Measurements from ENCODE around the gene SLC35F1.

The SLC35F1 gene

DNA sequence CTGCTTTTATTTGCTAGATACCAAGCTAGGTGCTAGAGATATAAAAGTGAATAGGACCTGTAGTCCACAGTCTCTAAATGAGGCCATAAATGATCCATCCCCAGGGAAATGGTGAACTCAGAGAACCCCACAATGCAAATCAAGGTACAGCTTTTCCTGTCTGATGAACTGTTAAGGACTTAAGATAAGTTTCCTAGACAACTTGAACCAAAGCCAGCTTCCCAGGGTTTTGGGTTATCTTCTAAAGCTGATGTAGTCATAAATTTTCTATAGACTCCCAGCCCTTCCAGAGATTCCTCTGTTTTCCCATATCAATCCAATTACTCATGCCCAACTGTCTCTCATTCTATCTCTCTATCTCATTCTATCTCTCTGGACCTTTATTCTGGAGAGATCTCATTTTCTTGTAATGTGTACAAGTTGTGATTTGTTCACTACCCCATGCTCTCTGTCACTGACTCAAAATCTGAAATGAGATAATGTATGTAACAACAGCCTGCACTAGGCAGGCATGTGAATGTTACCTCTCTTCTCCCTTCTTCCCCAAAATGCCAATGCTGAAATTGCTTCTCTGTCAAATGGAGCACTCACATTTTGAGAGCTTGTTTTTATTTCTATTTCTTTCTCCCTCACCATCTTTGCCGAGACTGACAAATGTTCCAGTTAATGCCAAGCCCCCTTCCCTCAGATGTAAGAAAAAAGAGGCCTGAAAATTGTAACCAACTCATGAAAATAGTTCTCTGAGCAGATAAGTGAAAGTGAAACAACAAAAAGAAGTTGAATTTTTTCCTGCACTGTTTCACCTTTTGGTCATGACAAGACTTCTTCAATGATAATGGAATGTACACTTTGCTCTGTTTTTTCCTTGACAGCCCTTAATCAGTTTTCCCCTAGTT is 279.9 kb downstream of the SLC35F1 start:
- no peak for DNase-seq (ENCODE audit: low read depth in 2 of 2, low spot score in 1 of 2)

DNA sequence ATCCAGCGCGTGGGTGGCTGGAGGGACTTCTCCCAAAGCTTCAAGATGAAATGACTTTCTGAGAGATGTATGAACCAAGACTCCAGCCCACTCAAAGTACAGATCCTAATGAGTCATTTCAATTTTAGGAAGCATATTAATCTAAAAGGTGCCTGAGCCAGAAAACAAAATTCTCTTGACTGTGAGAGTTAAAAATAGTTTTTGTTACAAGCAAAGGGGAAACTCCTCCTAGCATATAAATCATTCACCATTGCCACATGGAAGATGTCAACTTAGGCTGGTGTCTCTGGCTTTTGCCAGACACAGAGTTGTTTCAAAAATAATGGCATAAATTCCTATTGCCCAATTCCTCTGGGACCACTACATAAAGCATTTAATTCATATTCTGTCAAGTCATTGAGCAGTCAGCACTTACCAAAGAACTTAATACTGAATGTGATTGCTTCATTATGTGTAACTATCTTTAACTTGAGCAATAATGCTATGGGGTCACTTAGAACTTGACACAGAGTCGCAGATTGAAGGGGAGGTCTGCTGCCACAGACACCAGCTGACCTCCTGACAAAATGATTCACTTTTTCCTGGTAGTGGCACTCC is 280.6 kb downstream of the SLC35F1 start:
- DNase-seq (ENCODE audit: low read depth in 2 of 2, low spot score in 1 of 2): no peak

DNA sequence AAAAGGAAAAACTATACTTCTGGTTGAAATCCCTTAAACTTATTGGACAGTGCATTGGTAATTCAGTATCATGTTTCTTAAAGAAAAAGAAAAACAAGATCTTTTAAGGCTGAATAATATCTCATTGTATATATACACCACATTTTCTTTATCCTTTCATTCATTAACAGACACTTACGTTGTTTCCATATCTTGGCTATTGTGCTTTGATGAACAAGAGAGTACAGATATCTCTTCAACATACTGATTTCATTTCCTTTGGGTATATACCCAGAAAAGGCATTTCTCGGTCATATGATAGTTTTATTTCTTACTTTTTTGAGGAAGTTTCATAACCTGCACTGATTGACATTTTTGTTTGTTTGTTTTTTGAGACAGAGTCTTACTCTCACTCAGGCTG is 281.5 kb downstream of the SLC35F1 start:
- no peak for DNase-seq (ENCODE audit: low read depth in 2 of 2, low spot score in 1 of 2)

DNA sequence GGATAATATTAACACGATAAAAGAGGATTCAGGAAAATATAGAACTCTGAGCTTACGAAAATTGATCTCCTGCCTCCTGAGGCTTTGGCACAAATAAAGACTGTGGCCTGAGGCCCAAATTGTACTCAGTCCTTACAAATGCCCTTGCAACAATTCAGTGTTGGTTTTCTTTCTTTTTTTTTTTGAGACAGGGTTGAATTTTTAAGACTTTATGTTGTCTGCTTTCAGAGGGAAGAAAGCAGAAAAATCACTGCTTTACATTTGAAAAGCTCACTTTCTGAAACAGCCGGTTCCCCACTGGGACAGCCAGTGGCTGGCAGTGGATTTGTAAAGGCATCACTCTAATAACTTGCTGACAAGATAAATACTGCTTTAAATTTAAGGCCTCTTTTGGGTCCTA is 290.5 kb downstream of the SLC35F1 start:
- no peak for DNase-seq (ENCODE audit: low read depth in 2 of 2, low spot score in 1 of 2)

DNA sequence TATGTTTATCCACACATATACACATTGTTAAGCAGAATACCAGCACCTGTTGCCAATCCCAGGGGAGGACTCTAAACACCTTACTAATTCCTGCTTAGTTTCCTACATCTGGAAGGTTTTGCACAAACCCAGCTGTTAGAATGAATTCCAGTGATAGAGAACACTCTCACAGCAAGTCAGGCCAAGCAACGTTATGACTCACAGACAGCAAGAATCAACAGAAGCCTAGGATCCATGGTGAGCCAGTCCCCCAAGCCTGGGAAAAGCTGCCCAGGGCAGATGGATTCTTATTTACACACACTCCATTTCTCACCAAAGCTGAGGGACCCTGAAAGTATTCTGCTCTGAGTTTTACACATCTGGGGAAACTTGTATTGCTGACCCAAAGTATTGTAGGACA is 291.7 kb downstream of the SLC35F1 start:
- no peak for DNase-seq (ENCODE audit: low read depth in 2 of 2, low spot score in 1 of 2)

DNA sequence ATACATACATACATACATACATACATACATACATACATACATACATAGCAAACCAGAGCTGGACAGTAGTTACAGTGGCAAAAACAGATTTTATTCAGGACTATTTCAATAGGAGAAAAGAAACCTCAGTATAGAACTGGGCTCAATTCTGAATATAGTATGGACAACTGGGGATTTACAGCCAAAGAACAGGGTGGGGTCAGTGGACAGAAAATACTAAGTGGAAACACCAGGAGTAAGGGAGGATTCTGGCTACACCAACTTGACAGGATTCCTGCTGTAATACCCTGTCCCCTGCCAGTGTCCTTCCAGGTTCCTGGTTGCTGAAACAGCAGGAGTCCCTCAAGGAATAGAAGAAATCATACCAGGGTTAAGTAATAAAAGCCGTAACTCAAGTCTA is 293.1 kb downstream of the SLC35F1 start:
- no peak for DNase-seq (ENCODE audit: low read depth in 2 of 2, low spot score in 1 of 2)

DNA sequence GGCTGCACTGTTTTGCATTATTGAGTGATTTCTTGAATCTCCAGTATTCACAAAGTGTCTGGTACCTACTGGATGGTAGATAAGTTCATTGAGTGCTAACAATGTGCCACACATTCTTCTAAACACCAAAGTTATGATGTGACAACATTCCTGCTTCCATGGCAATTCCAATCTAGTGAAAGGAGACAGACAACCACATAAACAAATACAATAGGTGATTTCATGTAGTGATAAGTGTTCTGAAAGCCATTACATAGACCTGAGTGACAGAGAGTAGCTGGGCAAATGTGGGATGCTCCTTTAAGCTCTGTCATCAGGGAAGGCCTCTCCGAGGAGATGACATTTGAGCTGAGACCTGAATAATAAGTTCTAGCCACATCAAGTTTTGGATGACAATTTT is 295.5 kb downstream of the SLC35F1 start:
- no peak for DNase-seq (ENCODE audit: low read depth in 2 of 2, low spot score in 1 of 2)

DNA sequence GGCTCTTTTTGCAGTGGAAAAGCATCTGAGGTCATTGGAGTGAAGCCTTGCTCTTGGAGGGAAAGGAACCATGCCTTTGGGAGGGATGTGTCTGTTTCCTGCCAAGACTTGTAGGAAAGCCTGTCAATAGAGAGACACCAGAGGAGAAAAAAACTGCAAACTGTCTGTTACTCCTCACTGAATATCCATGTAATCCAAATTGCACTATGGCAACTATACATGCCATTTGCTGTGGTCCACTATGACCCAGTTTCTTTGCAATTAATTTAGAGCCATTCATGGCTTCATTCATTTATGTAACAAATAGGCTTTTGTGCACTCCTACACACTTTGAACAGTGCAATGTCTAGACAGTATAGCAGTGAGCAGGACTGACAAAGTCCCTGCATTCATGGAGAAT is 296.5 kb downstream of the SLC35F1 start:
- DNase-seq (ENCODE audit: low read depth in 2 of 2, low spot score in 1 of 2): no peak

DNA sequence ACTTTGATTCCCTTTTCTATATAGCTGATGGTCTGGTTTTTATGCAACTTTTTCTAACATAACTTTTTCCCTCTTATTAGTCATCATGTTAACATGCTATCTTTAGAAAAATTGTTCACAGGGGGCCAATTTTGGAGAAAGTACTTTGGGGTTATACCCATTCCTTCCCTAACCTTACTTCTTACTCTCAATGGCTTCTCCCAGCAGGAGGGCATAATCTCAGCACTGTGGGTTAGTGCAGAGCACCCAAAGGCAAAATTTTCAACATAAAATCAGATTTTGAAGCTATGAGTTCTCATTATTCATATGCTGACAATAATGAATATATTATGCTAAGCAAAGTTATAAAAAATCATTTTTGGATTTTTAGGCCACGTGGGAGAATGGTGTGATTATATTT is 299.2 kb downstream of the SLC35F1 start:
- no peak for DNase-seq (ENCODE audit: low read depth in 2 of 2, low spot score in 1 of 2)

DNA sequence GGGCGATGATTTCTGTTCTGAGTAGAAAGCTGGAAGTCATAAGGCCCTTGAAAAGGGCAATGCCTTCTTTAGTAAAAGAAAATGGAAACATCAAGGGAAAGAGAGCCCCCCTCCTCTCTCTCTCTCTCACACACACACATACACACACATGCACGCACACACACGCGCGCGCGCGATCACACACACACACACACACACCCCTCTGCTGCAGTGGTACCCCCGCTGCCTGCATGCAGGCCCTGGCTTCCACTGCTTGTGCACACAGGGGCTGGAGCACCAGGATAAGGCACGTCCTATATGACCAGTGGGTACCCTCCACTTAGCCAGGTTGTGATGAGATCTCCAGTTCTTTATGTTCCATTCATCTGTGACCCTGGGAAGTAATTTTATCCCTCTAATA is 300.9 kb downstream of the SLC35F1 start:
- DNase-seq (ENCODE audit: low read depth in 2 of 2, low spot score in 1 of 2): no peak

DNA sequence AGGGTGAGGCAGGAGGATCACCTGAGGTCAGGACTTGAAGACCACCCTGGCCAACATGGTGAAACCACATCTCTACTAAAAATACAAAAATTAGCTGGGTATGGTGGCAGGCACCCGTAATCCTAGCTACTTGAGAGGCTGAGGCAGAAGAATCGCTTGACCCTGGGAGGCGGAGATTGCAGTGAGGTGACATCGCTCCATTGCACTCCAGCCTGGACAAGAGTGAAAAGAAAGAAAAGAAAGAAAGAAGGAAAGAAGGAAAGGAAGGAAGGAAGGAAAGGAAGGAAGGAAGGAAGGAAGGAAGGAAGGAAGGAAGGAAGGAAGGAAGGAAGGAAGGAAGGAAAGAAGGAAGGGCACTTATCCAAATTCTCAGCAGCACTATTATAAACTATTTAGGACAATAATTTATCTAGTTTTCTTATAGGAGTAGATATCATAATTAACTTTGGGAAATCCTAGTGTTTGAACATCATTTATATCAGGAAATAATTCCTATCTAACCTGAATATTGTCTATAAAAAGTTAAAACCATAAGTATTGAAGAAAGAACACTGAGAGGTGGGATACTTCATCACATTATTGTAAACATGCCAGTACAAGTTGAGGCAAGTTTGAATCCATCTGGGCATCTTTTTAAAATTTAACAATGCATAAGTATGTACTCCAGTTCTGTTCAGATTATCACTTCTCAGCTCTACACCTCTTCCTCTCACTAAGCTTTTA is 305.5 kb downstream of the SLC35F1 start:
- no peak for DNase-seq (ENCODE audit: low read depth in 2 of 2, low spot score in 1 of 2)

DNA sequence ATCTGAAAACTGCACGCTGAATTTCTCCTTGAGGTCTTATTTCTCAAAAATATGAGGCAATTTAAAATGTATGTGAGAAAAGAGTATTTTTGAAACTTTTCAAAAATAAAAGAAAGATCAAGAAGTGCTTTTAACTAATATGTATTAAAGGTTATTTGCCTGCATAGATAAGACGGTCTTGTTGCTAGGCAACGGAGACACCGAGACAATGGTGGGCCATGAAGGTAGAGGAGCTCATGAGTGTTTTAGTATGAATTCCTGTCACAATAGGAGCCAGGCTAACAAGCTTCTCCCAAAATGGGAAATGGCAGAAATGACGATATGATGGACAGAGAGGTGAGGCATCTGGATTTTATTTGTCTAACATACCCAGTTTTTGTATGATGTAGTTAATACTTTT is 308.2 kb downstream of the SLC35F1 start:
- no peak for DNase-seq (ENCODE audit: low read depth in 2 of 2, low spot score in 1 of 2)

DNA sequence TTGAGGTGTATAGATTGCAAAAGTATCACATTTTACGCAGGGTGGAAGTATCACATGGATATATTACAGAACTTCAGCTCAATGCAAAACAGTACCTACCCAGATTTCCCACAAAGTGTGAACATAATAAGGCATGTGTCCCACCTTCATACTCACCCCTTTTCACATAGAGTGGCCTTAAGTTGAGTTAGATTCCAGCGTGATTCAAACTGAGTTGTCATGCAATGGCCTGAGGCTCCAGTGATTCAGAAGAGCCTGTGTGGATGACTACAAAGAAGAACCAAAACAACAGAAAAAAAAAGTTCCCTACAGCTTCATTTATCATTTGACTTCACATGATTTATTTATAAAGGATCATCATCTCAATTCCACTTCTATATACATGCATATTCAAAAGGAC is 309.7 kb downstream of the SLC35F1 start:
- no peak for DNase-seq (ENCODE audit: low read depth in 2 of 2, low spot score in 1 of 2)

DNA sequence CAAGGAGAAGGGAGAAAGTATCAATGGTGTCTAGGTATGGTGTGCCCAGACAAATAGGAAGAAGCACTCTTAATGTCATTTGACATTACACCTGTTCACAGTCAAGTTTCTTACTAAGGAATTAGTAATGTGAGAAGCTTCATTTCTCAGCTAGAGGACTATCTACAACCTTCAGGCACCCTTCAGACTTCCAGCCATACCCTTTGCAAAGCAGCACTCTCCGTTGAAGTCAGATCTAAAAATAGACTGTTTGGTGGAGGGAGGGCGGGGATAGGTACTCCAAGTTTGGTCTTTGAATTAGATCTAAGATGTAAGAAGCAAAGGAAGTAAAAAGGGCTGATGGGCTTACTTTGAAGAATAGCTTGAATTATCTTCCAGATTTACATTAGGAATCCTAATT is 311.1 kb downstream of the SLC35F1 start:
- no peak for DNase-seq (ENCODE audit: low read depth in 2 of 2, low spot score in 1 of 2)

DNA sequence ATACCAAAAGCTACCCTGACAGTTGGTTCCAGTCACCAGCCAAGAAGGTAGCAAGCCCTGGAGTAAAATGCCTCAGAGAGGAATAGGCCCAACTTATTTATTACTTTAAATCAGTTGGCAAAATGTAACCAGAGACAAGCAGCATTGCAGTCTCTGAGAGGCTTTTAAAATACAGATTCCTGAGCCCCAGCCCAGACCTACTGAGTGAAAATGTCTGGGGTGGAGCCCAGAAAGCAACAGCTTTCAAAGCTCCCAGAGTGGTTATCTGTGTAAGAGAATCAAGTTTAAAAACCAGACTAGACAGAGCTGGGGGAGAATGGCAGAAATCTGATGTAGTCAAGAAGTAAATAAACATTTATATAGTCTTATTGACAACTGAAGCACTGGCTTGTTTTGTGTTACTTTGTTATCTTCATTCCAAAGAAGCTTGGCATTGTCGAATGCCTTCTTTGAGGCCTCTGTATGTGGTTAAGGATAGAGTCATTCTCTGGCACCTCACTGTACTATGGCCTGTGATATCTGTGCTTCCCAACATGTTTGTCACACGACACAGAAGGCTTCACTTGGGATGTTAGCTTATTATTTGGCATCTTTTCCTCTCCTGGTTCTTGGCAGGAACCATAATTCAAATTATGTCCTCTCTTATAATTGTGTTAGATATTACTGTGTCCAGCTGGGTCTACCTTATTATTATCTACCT is 313.5 kb downstream of the SLC35F1 start:
- no peak for DNase-seq (ENCODE audit: low read depth in 2 of 2, low spot score in 1 of 2)

DNA sequence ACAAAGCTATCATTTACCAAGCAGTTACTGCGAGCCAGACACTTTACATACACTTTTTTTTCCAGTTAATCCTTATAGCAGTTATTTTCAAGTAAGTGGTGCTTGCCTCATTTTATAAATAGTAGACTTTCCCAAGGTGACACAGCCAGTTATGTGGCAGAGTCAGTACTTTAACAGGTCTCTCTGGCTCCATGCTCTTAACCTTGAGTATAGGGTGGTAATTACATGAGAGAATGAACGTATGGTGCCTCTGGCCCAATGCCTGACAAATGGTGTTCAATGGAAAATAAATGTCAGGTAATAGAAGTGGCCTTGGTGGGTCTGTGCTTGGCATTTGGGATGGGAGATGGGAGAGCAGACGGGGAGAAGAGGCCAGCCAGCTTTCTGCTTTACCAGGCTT is 316.3 kb downstream of the SLC35F1 start:
- DNase-seq (ENCODE audit: low read depth in 2 of 2, low spot score in 1 of 2): no peak

DNA sequence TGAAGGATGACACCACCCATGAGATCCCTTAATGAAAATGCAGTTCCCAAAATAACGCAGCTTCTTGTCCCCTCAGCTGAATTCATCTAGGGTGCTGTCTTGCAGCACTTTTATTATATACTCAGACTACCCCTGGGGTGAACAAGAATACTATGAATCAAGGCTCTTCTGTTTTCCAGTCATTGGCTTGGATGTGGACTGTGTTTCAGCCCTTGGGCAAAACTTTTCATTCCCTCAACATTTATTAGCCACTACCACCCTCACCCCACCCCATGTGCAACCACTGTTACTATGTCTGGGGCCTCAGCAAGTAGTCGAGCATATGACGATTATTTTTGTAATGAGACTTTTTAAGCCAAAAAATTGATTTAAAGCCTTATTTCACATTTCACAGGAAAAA is 321.8 kb downstream of the SLC35F1 start:
- no peak for DNase-seq (ENCODE audit: low read depth in 2 of 2, low spot score in 1 of 2)

DNA sequence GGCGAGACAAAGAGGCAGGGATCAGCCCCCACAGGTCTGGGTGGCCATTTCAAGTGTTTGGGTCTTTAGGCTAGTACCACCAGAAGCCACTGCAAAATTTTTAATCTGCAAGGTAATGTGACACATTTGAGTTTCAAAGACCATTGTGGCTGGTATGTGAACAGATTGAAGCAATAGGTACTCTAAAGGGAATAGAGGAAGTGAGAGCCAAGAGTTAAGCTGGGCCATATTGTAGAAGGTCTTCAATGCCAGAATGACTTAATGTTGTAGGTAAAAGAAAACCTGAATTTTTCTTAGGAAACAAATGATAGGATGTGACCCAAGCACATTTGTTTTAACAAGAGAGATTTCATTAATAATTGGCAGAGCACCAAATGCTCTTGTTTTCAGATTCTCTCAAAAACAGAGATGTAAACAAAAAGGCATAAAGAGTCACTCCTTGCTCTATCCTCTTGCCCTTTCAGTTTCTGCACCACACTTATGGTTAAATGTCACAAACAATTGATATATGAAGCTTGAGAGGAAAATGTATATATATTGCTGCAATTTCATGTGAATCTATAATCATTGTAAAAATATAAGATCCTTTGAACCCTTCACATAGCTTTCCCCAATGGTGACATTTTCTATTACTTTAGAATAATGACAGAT is 333.9 kb downstream of the SLC35F1 start:
- DNase-seq (ENCODE audit: low read depth in 2 of 2, low spot score in 1 of 2): no peak

DNA sequence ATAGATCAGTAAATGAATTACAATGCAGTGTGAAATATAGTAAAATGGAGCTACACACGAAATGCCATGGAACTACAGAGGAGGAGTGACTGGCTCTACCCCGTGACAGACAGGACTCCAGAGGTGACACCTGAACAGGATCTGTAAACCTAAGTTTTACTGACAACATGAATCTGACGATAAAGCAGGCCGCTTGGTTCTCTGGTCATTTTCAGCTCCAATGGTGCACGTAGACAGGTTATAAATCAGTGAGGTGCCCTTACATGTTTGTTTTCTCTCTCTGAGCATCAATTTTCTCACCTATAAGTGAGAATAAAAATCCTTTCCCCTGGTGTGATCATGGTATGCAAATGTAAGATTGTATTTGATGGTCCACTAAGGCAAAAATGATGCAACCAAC is 339.3 kb downstream of the SLC35F1 start:
- DNase-seq (ENCODE audit: low read depth in 2 of 2, low spot score in 1 of 2): no peak

DNA sequence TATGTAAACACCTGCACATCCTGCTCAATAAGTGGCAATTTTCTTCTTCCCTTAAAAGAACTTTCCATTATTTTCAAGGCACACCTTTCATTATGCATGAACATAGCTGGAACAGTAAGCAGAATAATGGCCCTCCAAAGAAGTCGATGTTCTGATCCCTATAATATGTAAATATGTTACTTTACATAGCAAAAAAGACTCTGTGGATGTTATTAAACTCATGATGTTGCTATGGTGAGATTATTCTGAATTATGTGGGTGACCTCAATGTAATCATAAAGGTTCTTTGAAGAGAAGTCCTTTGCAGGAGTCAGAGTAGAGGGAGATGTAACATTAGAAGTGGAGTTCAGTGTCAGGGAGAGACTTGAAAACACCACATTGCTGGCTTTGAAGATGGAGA is 341.1 kb downstream of the SLC35F1 start:
- no peak for DNase-seq (ENCODE audit: low read depth in 2 of 2, low spot score in 1 of 2)

DNA sequence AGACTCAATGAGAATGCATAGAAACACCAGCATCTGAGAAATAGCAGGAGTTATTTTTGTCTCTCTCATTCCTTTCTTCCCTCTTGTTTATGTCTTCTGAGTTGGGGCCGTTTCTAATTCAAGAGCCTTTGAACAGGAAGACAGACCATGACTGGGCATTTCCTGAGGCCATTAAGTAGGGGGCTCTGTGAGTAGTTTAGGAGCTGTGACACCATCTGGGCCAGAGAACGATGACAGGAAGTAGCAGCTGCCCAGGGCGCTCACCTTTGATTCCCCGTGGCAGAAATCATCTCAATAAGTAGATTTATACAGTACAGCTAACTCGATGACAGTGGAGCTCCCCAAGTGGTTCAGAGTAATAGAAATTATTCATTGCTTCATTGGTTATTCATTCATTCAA is 342.6 kb downstream of the SLC35F1 start:
- DNase-seq (ENCODE audit: low read depth in 2 of 2, low spot score in 1 of 2): no peak

Measured in stimulated activated CD8-positive, alpha-beta memory T cell treated with anti-CD3 and anti-CD28 coated beads, Interleukin-4, amount 100 ng/mL, for 4 hours (primary cell).